ENCODE measurements around the gene PLEKHO2. TPM values are rescaled to one million over a fixed set of nuclear protein-coding genes. Genes with fewer than 3 reads are reported as not detected.

Gene PLEKHO2
- polyA plus RNA-seq, 2 of the 4 experiments (the other 2 are of a cell fraction): 2.8 to 3.9 TPM

DNA sequence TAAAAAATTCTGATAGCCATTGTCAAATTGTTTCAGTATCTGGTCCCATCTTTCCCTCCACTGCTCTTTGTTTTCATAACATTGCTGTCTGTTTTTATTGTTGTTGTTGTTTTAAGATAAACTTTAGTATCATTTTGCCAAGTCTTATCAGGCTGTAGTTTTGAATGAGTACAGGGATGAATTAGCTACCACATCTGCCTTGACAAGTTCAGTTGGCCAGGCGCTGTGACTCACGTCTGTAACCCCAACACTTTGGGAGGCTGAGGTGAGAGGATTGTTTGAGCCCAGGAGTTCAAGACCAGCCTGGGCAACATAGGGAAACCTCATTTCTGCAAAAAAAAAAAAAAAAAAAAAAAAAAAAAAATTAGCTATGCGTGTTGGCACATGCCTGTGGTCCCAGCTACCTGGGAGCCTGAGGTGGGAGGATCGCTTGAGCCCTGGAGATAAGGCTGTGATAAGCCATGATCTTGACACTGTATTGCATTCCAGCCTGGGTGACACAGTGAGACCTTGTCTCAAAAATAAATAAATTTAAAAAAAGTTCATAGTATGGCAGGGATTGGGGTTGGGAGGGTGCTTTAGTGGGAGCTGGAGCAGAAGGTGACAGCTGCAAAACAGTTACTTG, 61.7 kb downstream of the PLEKHO2 start:
- POLR2A ChIA-PET: interaction anchor here (1.3 kb wide), 1 partner anchor 78 kb away, joined by 3 read pairs; the partner anchor contains the start of gene PIF1
- TF ChIP-seq NR3C1 (IDR thresholded peaks at IDR 0.05): no peak
- TF ChIP-seq HOXA7 (CRISPR knock-in tag; IDR thresholded peaks at IDR 0.05): no peak
- TF ChIP-seq PBX3 (IDR thresholded peaks at IDR 0.05): no peak
- no peak for TF ChIP-seq RFX5 (IDR thresholded peaks at IDR 0.05)
- TF ChIP-seq PHF8 (IDR thresholded peaks at IDR 0.05; ENCODE audit: borderline replicate concordance, low read depth): no peak
- no peak for TF ChIP-seq ZSCAN20 (CRISPR knock-in tag; IDR thresholded peaks at IDR 0.05)
- no peak for TF ChIP-seq RCOR1 (IDR thresholded peaks at IDR 0.05; ENCODE audit: low read depth, low read length)
- no peak for TF ChIP-seq CHD4 (IDR thresholded peaks at IDR 0.05; ENCODE audit: borderline replicate concordance)
- TF ChIP-seq POLR2A (IDR thresholded peaks at IDR 0.05; ENCODE audit: low read length): no peak
- TF ChIP-seq FOXS1 (CRISPR knock-in tag; IDR thresholded peaks at IDR 0.05): no peak
- no peak for TF ChIP-seq MYC (IDR thresholded peaks at IDR 0.05; ENCODE audit: borderline replicate concordance, low read length)
- DNase-seq (ENCODE audit: low read depth in 1 of 2, low spot score in 1 of 2): no peak
- no peak for ATAC-seq
- peaks cover 18% of the 10 kb centered on the region for H3K9me3 ChIP-seq
- WGBS (ENCODE audit: missing lambda C conversion rate): 80% methylated on average over 4 of the region's 4 CpGs
- no peaks in the 10 kb centered on the region for H3K4me1 ChIP-seq
- no peak for FAIRE-seq
- CTCF ChIA-PET: interaction anchor here (0.6 to 4.1 kb wide), 7 partner anchors 10 to 376 kb away, joined by 3 to 25 read pairs (median 3); no protein-coding TSS in a partner anchor
- H3K27ac ChIP-seq: no peak overlapping the region
- no peak overlapping the region for H3K4me2 ChIP-seq
- H3K4me3 ChIP-seq: no peak overlapping the region

- Histone ChIP-seq H3K4me1 (no peaks in the 10 kb centered on the region), H3K4me3 (no peak overlapping the region), H3K9me3 (peaks cover 18% of the 10 kb centered on the region), H3K27ac (no peak overlapping the region), H3K4me2 (no peak overlapping the region)
- TF ChIP-seq FOSB (CRISPR knock-in tag; IDR thresholded peaks at IDR 0.05): no peak
- TF ChIP-seq CEBPB (IDR thresholded peaks at IDR 0.05): no peak
- TF ChIP-seq CHD2 (IDR thresholded peaks at IDR 0.05; ENCODE audit: low read length, partially characterized antibody): no peak
- TF ChIP-seq, protein P1, sequence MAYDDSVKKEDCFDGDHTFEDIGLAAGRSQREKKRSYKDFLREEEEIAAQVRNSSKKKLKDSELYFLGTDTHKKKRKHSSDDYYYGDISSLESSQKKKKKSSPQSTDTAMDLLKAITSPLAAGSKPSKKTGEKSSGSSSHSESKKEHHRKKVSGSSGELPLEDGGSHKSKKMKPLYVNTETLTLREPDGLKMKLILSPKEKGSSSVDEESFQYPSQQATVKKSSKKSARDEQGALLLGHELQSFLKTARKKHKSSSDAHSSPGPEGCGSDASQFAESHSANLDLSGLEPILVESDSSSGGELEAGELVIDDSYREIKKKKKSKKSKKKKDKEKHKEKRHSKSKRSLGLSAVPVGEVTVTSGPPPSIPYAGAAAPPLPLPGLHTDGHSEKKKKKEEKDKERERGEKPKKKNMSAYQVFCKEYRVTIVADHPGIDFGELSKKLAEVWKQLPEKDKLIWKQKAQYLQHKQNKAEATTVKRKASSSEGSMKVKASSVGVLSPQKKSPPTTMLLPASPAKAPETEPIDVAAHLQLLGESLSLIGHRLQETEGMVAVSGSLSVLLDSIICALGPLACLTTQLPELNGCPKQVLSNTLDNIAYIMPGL (CRISPR knock-in tag; IDR thresholded peaks at IDR 0.05; ENCODE audit: borderline replicate concordance): no peak
- no peak for TF ChIP-seq MAFK (IDR thresholded peaks at IDR 0.05; ENCODE audit: partially characterized antibody)
- TF ChIP-seq ZC3H11A (IDR thresholded peaks at IDR 0.05): no peak
- no peak for TF ChIP-seq TP53 (CRISPR knock-in tag; IDR thresholded peaks at IDR 0.05)
- no peak for TF ChIP-seq EHMT2 (IDR thresholded peaks at IDR 0.05; ENCODE audit: low read depth)
- no peak for TF ChIP-seq MAZ (IDR thresholded peaks at IDR 0.05; ENCODE audit: borderline replicate concordance, low read depth, low read length)
- no peak for TF ChIP-seq PBX3 (IDR thresholded peaks at IDR 0.05)
- TF ChIP-seq, protein P2, sequence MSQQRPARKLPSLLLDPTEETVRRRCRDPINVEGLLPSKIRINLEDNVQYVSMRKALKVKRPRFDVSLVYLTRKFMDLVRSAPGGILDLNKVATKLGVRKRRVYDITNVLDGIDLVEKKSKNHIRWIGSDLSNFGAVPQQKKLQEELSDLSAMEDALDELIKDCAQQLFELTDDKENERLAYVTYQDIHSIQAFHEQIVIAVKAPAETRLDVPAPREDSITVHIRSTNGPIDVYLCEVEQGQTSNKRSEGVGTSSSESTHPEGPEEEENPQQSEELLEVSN (IDR thresholded peaks at IDR 0.05; ENCODE audit: borderline replicate concordance, low read depth): no peak
- no peak for TF ChIP-seq SREBF2 (IDR thresholded peaks at IDR 0.05)
- no peak for TF ChIP-seq ZSCAN20 (CRISPR knock-in tag; IDR thresholded peaks at IDR 0.05)
- no peak for ATAC-seq
- 85% methylated on average over 4 of the region's 4 CpGs for WGBS (ENCODE audit: missing lambda C conversion rate)
- ChIA-PET CTCF (interaction anchor here (0.6 to 4.3 kb wide), 6 partner anchors 10 to 375 kb away, joined by 3 to 25 read pairs (median 3); no protein-coding TSS in a partner anchor), POLR2A (interaction anchor here (1.3 kb wide), 1 partner anchor 79 kb away, joined by 3 read pairs; the partner anchor contains the start of gene PIF1)
- FAIRE-seq: no peak
- DNase-seq (ENCODE audit: low read depth in 1 of 2, low spot score in 1 of 2): no peak
Measured at GRCh38 chr15:64904189-64904588, 62.5 kb downstream of the PLEKHO2 start.
